HG02610 (cell line): Measurements from ENCODE around the gene FGD5.

Experiments used
- ATAC-seq: cut with Tn5 transposase; IDR thresholded peaks from one replicate; pipeline ENCODE4 v1.9.1; 2021; ENCODE audit warnings: mild to moderate bottlenecking, moderate library complexity; ENCODE audit not compliant: unreplicated experiment

FGD5 gene

DNA sequence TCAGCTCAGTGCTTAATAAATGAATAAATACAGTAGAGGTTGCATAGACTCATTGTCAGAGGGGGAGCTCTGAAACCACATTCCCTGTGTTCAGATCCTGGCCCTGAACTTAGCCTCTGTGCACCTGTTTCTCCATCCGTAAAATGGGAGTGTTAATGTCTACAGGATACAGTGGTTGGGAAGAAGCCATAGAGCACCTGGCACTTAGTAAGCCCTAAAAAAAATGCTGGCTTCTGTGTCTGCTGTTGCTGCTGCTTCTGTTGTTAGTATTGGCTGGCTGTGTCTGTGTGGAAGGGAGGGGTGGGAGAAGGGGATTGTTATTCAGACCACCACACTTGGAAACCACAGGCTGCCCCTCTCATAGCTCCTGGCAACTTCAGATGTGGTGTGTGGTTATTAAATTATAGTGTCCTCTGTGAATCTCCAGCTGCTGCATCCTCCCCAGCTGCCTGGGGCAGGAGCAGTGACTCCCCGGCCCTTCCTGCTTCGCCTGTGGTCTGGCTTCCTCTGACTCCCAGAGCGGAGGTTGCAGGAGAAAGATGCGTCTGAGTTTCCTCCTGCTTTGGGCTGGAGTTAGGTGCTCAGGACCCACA, 31.0 kb downstream of the FGD5 start:
- ATAC-seq, result no peak

DNA sequence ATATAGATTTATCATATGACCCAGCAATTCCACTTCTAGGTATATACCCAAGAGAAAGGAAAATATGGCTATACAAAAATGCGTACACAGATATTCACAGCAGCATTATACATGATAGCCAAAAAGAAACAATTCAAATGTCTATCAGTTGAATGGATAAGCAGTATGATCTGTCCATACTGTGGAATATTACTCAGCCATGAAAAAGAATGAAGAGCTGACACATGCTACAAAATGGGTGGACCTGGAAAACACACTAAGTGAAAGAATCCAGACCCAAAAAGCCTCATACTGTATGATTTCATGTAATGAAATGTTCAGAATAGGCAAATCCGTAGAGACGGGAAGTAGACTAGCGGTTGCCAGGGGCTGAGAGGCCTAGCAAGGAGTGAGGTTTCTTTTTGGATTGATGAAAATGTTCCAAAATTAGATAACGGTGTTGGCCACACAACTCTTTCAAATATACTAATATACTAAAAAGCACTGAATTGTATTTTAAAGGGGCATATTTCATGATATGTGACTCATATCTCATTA, 33.4 kb downstream of the FGD5 start:
- ATAC-seq, result no peak

DNA sequence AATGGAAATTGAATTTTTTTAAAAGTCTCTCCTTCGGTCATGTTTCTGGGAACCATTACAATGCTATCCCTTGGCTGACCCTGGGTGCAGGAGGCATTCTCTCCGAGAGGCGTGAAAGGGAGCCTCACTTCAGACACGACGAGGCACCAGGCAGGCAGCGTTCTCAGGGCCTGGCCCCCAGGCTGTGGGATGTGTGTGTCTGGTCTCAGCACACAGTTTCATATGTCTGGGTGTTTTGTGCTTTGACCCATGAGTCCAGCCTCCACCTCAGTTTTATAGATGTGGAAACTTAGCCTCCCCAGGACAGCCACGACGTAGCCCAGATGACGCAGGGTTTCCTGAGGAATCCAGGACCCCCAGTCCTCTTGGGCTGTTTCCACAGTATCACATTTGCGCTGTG, 34.0 kb downstream of the FGD5 start:
- no peak for ATAC-seq

DNA sequence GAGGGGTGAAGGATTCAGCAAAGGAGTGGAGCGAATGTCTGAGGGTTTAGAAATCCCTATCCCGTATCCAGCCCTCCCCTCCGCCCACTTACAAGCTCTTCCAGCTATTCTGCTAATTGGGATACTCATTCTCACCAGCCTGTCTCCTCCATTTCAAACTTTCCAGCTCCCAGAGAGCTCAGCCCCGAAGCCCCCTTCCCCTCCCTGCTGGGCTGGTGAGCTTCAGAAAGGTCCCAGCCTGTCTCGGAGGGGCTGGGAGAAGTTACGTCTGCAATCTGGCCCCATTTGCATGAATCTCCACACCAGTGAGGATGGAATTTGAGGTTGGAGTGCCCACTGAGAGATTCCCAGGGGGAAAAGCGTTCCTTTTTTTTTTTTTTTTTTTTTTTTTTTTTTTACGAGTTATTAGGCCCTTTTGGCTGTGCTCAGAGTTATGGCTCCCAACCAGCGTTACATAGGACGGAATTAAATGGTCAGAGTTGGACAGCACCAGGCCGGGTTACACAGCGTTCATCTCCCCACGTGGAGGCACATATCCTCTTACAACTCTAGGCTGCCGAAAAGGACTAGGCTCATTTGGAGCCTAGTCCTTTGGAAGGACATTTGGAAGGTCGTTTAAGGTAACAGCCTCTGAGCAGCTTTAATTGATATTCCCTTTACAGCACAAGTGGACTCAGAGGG, 34.6 kb downstream of the FGD5 start:
- no peak for ATAC-seq

DNA sequence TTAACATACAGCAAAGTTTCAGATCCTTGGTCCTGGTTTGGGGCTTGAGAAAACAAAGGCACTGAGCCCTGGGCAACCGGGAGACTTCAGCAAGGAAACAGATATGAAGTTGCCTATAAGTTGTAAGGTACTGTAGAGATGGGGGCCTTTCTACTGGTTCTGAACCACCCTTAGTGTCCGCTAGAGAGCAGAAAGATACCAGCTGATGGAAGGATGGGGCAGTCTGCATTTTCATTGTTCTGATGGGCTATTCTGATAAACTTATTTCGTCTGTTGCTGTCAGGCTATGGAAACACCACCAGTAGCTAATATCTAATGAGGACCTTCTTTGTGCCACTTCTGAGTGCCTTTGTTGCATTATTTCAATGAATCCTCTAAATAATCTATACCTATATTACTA, 38.7 kb downstream of the FGD5 start:
- ATAC-seq, result no peak

DNA sequence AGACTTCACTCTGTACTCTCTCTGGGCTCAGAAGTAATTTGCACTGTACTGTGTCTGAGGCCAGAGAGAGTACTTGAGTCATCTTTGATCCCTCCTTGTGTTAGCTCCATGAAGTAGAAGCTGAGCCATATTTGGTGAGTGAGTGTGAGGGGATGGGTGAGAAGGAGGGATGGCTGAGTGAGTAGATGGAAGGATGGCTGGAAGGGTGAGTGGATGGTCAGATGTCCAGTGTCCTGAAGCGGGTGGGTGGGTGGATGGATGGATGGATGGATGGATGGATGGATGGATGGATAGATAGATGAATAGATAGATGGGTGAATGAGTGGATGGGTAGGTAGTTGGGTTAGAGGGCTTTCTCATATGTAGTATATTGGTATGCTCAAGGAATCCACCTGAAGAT, 39.3 kb downstream of the FGD5 start:
- no peak for ATAC-seq

DNA sequence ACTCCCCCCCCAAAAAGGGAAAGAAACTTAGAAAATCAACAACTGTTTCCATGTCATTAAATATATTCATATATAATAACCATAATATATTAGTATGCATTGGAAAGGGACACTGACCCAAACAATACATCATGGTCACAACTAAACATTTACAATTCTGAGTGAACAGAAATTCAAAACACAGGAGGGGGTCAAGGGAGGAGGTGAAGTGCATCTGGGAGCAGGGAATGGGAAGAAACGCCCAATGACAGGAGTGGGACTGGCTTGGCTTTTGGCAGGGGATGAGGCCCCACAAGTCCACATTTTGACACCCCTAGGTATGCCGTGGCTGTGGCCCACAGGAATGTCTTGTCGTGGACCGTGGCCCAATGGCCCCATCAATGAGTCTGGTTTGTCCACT, 41.1 kb downstream of the FGD5 start:
- ATAC-seq, result no peak

DNA sequence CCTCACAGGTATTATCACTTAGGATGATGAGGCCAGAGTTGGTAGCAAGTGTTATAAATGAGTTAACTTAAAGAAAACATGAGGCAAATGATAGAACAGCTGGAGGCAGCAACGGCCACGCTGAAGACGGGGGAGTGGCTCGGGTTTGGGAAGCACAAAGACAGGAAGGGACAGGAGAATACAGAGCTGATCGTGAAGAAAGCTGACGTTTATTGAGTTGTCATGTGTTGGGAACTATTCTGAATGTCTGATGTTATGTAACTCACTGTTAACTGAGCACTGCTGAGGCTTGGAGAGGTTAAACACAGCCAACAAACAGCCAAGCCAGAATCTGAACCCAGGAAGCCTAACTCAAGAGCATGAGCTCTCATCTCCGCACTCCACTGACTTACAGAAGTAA, 42.3 kb downstream of the FGD5 start:
- ATAC-seq, result no peak

DNA sequence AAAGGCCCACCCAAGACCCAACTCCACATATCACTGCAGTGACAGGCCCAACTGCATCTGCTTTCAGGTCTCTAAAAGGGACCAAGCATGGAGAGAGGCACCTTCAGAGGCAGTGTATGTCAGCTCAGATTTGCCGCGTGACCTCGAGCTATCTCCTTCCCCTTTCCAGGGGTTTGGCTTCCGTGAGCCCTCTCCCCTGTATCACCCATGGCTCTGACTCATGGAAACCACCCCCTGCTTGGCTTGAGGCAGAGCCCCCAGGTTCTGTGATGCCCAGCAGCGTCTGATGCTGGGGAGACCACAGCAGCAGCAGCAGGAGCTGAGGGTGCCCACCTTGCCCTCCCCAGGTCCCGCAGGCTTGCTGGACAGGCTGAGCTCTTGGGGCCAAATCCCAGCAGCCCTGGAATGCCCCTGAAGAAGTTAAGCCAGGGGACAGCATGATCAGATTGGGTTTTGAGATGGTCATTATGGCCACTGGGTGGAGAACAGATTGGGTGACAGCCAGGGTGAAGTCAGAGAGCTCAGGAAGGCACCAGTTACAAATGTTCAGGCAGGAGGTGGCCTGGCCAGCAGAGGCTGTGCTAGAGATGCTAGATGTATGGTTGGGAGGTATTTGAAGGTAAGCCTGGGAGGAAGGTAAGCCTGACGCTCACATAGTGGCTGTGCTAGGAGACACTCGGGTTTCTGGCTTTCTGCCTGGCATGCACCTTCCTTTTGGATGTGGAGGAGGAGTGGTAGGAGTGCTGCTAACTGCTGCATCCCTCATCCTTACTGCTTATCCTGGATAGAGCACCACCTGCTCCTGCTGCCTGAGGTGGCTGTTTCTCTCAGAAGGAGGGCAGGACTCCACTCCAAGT, 42.9 kb downstream of the FGD5 start:
- no peak for ATAC-seq

DNA sequence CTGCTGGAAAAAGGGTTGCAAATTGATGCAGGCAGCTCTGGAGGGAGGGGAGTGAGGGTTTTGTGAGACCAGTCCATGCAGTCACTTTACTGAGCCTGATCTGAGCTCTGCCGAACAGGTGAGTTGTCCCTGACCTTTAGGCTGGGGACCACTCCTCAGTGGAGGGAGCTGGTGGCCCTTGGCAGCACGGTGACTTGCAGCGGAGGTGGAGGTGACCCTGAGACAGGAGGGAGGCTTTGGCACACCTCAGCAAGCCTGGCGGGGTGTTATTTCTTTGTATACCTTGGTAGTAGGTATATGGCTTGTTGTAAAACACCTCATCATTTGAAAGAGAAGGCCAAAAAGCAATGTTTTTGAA, 43.5 kb downstream of the FGD5 start:
- no peak for ATAC-seq

DNA sequence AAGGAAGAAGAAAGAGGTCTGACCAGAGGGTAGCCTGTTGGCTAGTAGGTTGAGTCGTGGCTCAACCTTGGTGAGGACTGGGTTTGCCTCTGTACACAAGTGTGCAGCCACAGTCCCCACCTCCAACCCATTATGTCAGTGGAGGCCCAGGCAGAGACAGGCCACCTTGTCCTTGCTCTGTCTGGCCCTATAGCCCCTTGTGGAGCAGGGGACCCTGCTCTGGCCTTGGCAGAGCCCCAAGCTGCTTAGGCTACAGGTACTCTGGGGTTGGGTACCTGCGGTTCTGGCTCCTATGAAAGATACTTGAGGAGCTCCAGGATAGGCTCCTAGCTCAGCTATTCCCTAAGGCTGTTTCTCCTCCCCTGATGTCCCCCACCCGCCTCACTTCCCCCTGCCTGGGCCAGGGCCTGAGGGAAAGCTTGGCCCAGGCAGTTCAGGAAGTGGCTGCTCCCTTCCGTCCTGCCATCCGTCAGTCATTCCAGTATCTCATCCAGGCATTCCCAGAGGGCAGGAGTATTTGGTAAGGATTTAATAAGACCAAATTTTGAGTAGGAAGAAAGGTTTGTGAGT, 44.0 kb downstream of the FGD5 start:
- no peak for ATAC-seq

DNA sequence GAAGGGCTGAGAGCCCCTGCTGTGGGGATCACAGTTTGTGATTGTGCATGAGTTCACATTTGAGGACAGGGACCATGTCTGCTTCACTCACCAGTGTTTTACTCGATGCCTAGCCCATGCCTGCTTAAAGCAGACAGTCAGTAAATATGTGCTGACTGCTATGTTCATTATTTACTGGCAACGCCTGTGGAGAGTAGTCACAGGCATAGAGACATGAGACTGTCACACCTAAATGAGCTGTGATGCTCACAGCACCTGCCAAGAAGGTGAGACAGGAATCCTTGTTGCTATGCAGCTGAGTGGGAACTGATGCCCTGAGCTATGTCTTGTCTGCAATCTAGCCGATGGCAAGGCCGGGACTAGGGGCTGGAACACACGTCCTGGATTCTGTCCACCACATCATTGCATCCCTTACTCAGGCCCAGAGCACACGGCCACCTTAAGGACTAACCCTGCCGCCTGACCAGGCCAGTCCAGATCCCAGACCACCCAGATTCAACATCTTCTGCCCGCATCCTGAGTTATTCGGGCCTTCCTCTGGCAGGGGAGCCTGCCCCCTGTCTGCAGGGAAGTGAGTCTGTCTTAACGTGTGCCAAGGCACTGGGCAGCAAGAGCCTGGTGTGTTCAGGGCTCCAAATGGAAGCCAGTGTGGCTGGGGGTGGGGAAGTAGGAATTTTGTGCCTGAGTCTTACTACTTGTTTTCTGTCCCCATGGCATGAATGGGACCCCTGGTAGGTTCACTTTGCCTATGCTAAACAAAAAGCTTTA, 44.8 kb downstream of the FGD5 start:
- ATAC-seq, result no peak

DNA sequence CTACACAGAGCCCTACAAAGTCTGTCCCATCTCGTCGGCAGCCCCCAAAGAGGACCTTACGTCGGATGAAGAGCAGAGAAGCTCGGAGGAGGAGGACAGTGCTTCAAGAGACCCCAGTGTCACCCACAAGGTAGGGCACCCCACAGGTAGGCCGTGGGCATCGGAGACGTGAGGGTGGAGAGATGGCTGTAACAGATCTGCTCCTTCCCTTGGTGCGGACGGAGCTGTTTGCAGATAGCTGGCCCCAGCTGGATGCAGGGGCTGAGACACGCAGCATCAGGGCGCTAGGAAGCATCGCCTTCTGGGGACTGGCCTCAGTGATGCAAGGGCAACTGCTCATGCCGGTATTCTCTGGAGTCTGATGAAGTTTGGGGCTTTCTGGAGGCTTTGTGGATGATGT, 45.4 kb downstream of the FGD5 start:
- no peak for ATAC-seq

DNA sequence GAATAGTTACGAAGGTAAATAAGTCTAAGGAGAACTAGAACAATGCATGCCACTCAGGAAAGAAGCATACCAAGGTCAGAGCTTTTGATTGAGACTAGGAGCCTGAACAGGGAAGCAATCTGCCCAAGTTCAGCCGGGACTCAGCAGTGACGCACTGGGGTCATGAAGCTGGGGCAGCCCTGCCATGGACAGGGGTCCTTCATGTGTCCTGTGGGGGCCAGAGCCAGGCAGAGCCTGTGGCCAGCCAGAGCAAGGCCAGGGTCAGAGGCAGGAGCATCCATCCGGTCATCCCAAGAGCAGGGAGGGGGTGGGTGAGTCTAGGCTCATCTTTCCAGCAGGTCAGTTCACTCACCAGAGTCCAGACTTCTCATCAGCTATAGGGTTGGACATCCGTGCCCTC, 47.9 kb downstream of the FGD5 start:
- ATAC-seq, result no peak

DNA sequence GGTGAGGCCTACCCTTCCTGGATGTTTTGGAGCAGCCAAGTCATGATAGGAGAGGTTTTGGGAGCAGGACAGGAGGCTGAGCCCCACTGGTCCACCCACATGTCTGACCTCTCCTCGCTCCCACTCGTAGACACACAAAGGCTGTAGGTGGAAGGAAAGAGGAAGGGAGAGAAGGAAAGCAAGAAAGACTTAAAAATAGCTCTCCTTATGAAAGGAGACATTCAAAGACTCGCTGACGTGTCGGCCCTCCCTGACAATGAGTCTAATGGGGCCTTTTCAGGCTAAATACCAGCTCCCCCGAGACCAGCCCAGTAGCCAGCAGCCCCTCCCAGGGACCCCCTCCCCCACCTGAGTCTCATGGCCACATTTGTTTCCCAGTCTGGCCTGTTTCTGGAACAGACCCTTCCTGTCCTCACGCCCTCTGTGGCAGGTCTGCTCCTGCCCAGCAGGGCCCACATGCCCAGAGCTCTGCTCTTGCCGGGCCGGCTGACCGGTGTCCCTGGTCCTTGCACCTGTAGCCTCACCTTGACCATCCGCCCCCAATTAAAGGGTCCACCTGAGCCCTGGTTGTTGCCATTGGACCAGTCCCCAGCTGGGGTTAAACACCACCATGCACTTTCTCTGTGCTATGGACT, 49.3 kb downstream of the FGD5 start:
- no peak for ATAC-seq

DNA sequence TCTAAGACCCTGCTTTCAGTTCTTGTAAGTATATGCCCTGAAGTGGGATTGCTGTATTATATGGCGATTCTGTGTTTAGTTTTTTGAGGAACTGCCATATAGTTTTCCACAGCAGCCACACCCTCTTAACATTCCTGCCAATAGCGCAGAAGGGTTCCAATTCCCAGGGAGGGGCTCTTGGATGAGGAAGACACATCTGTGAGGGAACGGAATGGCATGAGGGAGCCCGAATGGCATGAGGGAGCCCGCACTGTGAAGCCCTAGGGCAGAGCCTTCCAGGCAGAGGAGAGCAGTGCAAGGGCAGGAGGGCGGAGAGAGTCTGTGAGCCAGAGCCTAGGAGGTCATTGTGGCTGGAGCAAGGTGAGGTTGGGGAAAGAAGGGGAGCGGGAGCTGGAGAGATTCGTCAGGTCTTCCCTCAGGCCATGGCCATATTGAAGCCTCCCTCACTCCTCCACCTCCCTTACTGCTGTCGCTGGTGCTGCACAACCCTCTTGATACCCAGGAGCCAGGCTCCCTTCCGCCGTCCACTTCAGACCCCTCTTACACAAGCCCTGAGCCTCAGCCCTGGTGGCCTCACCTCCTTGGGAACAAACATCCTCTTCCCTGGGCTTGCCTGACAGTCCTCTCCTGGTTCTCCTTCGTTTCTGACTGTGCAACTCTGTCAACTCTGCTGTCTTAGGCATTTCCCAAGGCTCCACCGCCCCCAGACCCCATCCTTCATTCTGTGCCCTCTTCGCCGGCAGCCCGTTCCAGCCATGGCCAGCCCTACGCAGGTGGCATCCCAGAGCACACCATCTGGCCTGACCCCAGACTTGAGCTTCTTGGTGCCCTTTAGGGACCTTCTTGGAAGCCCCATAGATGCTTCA, 51.4 kb downstream of the FGD5 start:
- no peak for ATAC-seq

DNA sequence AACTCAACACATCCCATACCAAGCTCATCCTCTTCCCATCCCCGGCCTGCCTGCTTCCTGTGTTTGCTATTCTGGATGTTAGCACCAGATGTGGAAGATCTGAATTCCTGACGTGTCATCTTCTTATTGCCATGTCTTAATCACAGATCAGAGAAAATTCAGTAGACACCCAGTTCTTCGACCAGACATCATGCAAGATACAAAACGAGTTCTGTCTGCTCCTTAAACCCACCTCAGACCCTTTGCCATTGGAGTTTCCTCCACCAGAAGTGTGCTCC, 52.0 kb downstream of the FGD5 start:
- no peak for ATAC-seq

DNA sequence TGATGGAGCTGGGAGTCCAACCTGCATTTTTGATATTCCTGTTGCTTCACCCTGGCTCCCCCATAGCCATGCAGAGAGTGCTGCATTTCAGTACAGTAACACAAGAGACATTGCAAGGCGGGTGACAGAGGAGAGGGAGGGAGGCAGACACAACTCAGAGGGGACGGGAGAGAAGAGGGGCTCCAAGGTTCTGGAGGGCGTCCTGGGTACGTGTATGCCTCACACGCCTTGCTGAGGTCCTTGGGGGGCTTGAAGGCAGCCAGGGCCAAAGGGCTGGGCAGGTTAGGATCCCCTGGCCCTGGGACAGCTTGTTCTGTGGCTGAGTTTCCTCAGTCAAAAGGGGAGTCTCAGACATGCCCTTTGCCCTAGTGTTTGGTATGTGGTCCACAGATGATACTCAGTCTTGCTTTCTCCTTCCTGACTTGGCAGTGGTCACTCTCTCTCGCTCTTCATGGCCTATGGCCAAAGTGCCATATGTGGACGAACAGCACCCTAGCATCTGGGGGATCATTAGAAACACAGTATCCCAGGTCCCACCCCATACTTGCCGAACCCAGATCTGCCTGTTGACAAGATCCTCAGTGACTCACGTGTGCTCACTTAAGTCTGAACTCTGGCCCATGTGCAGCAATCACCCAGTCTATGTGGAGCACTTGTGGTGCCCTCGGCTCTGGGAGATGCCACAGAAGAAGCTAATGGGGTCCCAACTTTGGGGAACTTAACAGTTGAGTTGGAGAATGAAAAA, 52.9 kb downstream of the FGD5 start:
- ATAC-seq, result no peak

DNA sequence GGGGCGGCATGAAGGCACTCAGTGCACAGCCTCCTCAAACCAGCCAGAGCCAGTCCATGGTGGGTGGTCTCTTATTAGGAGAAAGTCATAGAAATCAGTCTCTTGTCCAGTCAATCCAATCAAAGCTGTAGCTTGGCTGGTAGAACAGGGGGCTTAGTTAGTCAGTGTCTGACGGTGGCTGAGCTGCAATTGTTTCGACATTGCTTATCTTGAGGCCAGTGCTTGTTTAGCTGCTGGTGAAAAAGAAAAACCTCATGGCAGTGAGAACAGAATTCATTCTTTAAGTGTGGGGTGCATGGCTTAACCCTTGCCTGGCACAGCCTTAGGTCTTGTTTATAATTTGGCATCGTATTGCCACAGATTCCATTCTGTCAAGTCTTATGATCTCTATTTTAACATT, 53.9 kb downstream of the FGD5 start:
- ATAC-seq, result no peak
